GM19397 (cell line): ENCODE measurements around the gene BRME1.
"Not testable (repeated sequence)": the region's sequence is repeated elsewhere in the genome, so short reads cannot be mapped to it uniquely, and the experiment has no call there.

Experiments used
- ATAC-seq: cut with Tn5 transposase; IDR thresholded peaks from one replicate; pipeline ENCODE4 v1.9.1; 2021; ENCODE audit warnings: mild to moderate bottlenecking, moderate library complexity; ENCODE audit not compliant: unreplicated experiment

The BRME1 gene

DNA sequence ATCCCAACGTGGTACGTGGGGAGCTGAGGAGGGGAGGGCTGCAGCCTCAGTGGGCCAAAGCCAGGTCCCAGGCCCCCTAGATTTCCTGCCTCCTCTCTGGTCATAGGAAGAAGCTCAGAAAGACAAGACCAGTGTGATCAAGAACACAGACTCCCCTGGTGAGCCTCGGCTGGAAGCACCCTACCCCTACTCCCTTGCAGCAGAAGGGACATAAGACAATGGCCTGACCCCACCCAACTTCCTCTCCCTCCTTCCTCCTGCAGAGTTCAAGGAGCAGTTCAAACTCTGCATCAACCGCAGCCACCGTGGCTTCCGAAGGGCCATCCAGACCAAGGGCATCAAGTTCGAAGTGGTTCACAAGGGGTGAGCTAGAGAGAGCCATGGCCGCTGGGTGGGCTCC, 20.8 kb upstream of the BRME1 start:
- ATAC-seq: no peak

DNA sequence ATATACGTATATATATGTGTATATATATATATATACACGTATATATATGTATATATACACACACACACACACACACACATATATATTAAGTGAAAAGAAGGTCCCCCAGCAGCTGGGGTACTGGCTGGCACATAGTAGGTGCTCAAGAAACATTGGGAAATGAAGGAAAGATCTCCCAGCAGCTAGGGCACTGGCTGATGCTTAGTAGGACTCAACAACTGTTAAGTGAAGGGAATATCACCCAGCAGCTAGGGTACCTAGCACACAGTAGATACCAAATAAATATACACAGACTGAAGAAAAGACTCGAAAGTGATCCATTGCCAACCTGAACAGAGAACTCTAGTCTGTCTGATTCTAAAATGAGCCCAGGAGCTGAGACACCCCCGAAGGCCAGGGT, 20.1 kb upstream of the BRME1 start:
- ATAC-seq: no peak

DNA sequence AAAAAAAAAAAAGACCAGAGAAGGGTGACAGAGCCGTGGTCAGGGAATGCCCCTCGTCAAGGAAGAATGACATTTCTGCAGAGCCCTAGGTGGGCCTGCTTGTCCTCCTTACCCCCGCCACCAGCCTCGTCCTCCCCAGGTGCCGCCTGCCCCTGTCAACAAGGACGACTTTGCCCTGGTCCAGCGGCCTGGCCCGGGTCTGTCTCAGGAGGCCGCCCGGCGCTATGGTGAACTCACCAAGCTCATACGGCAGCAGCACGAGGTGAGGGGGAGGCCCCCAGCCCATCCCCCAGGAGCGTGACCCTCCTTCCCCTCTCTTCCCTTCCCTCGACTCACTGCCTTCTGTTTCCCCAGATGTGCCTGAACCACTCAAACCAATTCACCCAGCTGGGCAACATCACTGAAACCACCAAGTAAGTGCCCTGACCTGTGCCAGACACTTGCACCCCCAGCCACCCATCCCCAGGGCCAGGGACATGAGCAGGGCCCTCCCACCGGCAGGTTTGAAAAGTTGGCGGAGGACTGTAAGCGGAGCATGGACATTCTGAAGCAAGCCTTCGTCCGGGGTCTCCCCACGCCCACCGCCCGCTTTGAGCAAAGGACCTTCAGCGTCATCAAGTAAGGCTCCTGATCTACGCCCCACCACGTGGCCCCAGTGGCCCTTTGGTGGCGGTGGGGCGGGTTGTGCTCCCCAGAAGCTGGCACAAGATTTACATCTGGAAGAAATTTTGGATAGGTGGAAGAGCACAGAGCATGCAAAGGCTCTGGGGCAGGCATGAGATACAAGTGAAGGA, 17.5 kb upstream of the BRME1 start:
- no peak for ATAC-seq

DNA sequence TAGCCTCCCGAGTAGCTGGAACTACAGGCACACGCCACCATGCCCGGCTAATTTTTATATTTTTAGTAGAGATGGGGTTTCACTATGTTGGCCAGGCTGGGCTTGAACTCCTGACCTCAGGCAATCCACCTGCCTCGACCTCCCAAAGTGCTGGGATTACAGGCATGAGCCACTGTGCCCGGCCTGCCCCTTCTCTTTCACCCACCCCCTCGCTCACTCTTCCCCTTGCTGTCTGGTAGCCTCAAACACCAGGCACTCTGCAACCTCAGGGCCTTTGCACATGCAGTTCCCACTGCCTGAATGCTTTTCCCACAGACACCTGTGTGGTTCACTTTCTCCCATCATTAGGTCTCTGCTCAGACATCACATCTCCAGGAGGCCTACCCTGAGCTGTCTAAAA, 16.2 kb upstream of the BRME1 start:
- not testable (repeated sequence) for ATAC-seq

DNA sequence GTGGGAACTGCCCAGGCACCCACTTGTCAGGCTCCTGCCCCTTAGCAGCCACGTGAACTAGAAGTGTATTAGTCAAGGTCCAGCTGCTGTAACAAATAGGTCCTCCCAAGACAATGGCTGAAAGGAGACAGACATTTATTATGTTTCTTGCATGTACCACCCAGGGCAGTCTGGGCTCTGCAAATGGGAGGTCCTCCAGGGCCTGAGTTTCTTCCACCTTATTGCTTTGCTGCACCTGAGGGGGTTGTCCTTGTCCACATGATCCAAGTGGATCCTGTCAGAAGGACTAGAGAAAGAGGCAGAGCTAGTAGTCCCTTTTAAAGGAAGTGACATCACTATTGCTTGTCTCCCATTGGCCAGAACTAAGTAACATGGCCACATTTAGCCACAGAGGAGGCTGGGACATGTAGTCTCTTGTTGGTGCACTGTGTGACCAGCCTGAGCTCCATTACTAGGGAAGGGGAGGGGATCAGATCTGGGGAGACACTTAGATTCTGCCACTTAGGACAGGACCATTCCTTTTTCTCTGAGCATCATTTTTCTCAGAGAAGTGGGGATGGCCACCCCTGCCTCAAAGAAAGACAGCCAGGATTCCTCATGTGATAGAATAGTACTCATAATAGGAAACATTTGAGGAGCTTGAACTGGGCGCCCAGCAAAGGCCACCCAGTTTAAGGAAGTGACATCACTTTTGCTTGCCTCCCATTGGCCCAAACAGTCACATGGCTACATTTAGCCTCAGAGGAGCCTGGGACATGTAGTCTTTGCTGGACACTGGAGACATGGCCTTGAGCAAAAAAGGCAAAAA, 15.2 kb upstream of the BRME1 start:
- no peak for ATAC-seq

DNA sequence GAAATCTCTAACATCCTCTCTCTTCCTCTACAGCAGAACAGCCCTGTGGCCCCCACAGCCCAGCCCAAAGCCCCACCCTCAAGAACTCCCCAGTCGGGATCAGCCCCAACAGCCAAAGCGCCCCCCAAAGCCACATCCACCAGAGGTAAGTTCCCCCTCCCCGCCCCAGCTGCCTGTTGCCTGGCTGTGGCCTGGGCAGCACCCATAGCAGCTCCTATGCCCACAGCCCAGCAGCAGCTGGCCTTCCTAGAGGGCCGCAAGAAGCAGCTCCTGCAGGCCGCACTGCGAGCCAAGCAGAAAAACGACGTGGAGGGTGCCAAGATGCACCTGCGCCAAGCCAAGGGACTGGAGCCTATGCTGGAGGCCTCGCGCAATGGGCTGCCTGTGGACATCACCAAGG, 14.6 kb upstream of the BRME1 start:
- no peak for ATAC-seq

DNA sequence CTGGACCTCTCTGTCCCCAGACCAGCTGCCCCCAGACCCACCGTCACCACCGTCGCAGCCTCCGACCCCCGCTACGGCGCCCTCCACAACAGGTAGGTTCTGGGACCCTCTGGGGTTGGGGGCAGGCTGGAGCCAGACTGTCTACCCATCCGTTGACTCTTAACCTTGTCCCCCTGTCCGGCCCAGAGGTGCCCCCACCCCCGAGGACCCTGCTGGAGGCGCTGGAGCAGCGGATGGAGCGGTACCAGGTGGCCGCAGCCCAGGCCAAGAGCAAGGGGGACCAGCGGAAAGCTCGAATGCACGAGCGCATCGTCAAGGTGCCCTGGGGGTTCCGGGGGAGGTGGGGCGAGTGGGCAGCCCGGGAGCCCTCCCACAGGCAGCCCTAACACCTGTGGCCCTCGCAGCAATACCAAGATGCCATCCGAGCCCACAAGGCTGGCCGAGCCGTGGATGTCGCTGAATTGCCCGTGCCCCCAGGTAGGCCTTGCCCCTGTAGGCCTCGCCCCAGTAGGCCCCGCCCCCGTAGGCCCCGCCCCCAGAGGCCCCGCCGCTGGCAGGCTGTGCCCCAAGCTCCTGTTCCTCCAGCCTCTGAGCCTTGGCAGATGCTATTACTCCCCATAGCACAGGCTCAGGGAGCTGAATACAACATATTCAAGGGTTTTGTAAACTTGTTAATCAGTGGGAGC, 13.0 kb upstream of the BRME1 start:
- ATAC-seq: no peak

DNA sequence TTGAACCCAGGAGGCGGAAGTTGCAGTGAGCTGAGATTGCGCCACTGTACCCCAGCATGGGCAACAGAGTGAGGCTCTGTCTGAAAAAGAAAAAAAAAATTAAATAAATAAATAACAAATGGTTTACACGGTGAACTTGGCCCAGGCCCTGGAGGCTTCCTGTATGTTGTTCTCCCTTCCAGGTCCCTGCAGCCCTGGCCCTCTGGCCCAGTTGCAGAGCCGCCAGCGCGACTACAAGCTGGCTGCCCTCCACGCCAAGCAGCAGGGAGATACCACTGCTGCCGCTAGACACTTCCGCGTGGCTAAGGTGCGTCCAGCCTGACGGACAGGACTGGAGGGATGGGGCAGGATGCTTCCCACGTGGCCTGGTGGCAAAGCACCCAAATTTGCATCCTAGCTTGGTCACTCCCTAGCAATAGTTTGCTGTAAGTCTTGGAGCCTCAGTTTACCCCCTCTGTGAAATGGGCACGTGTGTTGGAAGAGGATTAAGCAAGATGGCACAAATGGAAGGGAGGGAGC, 12.0 kb upstream of the BRME1 start:
- no peak for ATAC-seq

DNA sequence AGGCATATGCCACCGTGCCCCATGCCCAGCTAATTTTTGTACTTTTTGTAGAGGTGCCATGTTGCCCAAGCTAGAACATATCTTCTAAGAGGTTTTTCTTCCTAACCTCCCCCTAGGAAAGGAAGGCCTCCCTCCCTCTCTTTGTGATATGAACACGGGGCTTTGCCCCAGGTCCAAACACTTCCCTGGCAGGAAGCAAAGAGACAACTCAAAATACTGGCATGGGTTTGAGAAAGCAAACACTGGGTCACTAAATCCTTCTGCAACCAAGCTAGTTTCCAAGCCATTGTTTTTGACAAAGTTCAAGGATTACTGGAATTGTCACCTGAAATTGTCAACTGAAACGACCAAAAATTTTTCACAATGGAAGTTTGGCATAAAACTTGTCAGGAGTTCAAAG, 8.9 kb upstream of the BRME1 start:
- ATAC-seq: no peak

DNA sequence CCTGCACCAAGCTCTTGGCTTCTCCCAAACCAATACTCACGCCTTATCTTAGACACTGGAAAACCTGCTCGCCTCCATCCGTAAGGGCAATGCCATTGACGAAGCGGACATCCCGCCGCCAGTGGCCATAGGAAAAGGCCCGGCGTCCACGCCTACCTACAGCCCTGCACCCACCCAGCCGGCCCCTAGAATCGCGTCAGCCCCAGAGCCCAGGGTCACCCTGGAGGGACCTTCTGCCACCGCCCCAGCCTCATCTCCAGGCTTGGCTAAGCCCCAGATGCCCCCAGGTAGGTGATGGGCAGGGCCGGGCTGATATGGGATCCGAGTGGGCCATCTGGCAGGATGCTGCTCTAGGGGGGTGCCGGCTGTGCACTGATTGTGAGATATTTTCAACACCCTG, 7.4 kb upstream of the BRME1 start:
- ATAC-seq: no peak

DNA sequence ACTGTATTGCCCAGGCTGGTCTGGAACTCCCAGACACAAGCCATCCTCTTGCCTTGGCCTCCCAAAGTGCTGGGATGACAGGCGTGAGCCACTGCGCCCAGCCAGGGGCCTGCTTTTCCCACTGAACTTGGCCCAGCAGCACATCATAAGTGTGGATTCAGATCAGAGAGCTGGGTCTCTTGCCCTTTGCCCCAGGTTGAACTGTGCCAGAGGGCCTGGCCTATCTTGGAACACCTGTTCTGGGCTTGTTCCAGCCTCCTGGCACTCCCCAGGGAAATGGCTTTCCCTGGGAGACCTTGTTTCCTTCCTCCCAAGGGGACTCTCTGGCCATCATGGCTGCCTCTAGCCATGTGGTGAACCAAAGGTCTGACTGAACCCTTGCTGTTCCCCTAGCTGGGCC, 3.5 kb upstream of the BRME1 start:
- ATAC-seq: no peak

DNA sequence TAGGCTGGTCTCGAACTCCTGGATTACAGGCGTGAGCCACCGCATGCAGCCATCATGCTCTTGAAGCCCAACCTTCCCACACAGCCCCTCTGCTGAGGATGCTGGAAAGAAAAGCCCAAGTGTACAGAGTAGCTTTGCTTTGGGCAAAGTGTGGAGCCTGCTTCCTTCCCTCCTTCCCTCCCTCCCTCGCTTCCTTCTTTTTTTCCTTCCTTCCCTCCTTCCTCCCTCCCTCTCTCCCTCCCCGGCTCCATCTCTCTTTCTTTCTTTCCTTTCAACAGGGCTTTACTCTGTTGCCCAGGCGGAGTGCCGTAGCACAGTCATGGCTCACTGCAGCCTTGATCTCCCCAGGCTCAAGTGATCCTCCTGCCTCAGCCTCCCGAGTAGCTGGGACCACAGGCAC, 2.8 kb upstream of the BRME1 start:
- ATAC-seq: no peak

DNA sequence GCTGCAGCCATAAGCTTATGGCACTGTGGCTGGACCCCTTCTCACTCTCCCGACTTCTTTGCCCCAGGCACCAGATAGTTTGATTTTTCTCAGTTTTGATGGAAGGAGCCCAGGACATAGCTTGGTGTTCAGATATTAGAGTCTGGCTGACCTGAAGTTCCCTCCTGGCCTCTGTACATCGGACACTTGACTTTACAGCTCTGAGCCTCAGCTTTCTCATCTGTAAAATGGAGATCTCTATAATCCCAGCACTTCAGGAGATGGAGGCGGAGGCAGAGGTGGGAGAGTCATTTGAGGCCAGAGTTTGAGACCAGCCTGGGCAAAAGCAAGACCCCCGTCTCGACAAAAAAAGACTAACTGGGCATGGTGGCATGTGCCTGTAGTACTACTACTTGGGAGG, 993 bp upstream of the BRME1 start:
- no peak for ATAC-seq

DNA sequence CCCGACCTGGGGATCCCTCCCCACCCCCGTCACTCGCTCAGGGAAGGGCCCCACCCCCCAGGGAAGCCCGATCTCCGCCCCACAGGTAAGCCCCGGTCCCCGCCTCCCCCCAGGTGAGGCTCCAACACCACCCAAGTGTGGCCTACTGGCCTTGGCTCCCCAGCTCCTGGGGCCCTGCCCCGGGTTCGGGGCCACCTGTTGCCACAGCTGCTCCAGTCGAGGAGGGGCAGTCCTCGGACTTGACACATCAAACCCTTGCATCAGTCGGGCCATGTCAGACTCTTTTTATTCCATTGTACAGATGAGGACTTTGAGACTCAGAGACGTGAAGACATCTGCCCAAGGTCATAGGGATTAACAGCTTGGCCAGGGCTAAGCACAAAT, 596 bp upstream of the BRME1 start:
- peak; percentile 19 for ATAC-seq

DNA sequence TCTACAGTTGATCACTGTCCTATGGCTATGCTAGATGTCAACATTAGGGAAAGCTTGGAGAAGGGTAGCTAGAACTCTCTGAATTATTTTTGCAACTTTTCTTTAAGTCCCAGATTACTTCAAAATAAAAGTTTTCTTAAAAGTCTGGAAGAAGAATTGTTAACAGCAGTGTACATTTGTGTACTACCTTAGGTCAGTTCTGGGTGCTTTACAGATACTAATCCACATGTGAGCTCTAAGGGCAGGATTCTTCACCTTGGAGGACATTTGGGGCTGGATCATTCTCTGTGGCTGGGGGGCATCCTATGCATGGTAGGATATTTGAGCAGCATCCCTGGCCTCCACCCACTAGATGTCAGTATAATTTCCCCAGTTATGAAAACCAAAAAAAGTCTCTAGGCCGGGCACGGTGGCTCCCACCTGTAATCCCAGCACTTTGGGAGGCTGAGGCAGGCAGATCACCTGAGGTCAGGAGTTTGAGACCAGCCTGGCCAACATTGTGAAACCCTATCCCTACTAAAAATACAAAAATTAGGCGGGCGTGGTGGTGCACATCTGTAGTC, 2.8 kb downstream of the BRME1 start:
- ATAC-seq: no peak

DNA sequence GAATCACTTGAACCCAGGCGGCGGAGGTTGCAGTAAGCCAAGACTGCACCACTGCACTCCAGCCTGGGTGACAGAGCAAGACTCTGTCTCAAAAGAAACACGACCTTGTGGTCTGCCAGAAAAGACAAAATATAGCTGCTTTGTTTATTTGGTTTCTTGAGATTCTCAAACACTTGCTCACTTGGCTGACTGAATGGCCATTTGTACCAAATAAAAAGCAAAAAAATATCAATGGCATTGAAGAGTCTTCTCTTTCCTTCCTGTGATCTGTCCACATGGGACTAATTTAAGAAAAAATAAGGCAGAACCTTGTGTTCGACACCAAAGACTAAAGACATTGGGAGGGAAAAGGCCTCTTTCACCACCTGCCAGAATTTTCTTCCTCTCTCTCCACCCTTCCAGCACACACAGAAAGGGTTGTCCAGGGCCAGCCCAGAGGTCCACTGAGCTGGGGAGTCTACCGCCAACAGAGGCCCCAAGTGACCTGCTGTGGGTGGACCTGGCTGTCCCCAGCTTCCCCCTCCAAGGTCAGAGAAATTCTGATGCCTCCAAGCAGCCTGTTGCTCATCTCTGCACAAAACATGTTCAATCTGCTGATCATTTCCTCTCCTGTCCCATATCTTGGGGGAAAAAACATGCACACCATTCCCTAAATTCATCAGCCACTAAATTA, 5.9 kb downstream of the BRME1 start:
- no peak for ATAC-seq

DNA sequence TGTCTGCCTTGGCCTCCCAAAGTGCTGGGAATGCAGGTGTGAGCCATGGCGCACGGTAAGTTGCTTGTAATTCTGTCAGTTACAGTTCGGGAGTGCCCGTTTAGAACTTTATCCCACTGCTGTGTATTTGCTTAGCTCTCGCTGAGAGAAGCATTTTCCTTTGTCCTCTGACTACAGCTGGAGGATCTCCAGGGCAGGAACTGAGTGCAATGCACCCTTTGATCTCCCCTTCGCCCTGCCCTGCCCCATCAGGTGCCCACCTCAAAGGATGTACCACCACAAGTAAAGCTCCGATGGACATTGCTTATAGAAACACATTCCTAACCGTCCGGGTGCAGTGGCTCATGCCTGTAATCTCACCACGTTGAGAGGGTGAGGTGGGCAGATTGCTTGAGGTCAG, 6.5 kb downstream of the BRME1 start:
- ATAC-seq: no peak

DNA sequence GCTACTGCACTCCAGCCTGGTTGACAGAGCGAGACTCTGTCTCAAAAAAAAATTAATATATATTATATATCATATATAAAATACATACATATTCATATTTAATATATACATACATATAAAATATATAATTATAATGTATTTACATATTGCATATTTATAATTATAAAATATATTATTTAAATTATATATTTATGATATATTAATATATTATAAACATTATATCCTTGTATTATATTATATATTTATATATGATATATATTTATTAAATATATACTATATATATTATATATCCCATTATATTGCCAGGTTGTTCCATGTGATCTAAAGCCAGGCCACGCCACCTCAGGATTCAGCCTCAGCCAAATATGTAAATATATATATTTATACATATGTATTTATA, 9.7 kb downstream of the BRME1 start:
- no peak for ATAC-seq

DNA sequence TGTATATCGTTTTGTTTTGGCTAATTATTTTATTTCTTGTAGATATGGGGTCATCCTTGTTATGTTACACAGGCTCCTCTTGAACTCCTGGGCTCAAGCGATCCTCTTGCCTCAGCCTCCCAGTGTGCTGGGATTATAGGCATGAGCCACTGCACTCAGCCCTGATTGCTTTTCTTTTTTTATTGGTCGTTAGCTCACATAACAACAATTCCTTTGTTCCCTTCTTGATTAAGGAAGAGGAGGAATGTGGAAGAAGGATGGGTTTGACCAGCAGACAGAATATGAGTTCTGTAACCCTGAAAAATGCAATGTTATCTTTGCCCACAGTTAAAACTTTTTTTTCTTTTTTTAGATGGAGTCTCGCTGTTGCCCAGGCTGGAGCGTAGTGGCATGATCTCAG, 11.4 kb downstream of the BRME1 start:
- no peak for ATAC-seq

DNA sequence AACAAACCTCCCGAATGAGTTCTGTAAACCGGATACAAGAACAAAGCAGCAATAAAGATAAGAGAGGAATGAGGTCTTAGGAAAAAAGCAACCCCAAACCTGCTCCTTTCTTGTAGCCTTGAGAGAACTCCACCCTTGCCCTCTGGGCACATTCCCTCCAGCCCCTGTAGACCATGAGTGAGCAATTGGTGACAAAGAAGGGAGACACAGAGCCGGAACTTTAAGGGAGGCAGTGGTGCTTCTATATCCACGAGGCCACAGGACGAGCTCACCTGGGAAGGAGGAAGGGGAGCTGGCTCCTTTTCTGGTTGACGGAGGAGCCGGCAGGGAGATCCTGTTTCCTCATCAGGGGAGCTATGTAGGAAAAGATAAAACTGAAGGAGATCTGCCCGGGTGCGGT, 13.0 kb downstream of the BRME1 start:
- ATAC-seq: no peak

DNA sequence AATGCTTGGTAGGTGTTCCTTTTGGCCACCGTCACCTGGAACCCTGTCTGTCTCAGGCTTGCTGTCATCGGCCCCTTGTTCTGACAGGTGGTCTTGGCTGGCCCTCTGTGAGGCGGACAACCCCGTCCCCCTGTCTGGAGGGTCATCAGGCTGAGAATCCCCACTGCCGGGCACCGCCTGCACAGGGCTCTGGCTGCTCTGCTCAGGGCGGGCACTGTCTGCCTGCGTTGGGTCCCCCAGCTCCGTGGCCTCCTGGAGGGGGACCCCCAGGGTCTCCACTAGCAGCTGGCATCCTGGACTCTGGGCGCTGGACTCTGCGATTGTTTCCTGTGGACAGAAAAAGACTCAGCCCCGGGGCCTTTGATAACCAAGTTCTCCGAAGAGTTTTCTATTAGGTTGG, 15.8 kb downstream of the BRME1 start:
- no peak for ATAC-seq
